H1 (cell line): ENCODE measurements around the gene CLEC1A. TPM values are rescaled to one million over a fixed set of nuclear protein-coding genes. Genes with fewer than 3 reads are reported as not detected.

ENCODE experiments used
- CTCF ChIA-PET: fragments of 300-600 bp; sonication (Branson Sonifier 250); formaldehyde crosslinking; loops from one replicate; lab custom pipeline; 2021; ENCODE audit not compliant: partially characterized antibody; lab: Charles Lee
- POLR2A ChIA-PET: fragments of 300-600 bp; sonication (Branson Sonifier 250); formaldehyde crosslinking; loops from one replicate; lab custom pipeline; 2021; ENCODE audit warnings: inconsistent platforms; ENCODE audit not compliant: partially characterized antibody; lab: Charles Lee
- DNase-seq, 2 experiments: peaks; one replicate each; pipeline versions ENCODE4 v3.0.0 to v3.0.0-alpha.2; 2010 to 2022; ENCODE audit warnings: low spot score in 2 of 2, low read depth in 1 of 2, mixed read lengths in 1 of 2
- FAIRE-seq: peaks from 2 replicates; lab custom pipeline; 2011; peaks lifted over from hg19 to GRCh38; lab: Jason Lieb, UNC
- H2AFZ ChIP-seq: 2 replicates; pipeline ENCODE4 v1.8.1; 2012; ENCODE audit warnings: low read length, inconsistent platforms
- H2AK5ac ChIP-seq: 2 replicates; pipeline ENCODE4 v1.6.1; 2013; ENCODE audit warnings: low read depth, low read length
- H2BK120ac ChIP-seq: replicated peaks from 2 replicates; pipeline ENCODE3; 2013; ENCODE audit warnings: low read depth, low read length, inconsistent platforms
- H2BK12ac ChIP-seq: 2 replicates; pipeline ENCODE4 v1.6.1; 2013; ENCODE audit warnings: low read depth, low read length
- H2BK15ac ChIP-seq: 2 replicates; pipeline ENCODE4 v1.6.1; 2013; ENCODE audit warnings: low read length
- H2BK20ac ChIP-seq: 2 replicates; pipeline ENCODE4 v1.6.1; 2013; ENCODE audit warnings: low read length
- H2BK5ac ChIP-seq: 2 replicates; pipeline ENCODE4 v1.6.1; 2013; ENCODE audit warnings: low read depth, low read length
- H3K14ac ChIP-seq: 2 replicates; pipeline ENCODE4 v1.6.1; 2013; ENCODE audit warnings: inconsistent platforms; ENCODE audit not compliant: insufficient read length
- H3K18ac ChIP-seq: 2 replicates; pipeline ENCODE4 v1.6.1; 2013; ENCODE audit warnings: low read length; ENCODE audit errors: extremely low read depth
- H3K23ac ChIP-seq: 2 replicates; pipeline ENCODE4 v1.6.1; 2013; ENCODE audit warnings: inconsistent platforms; ENCODE audit not compliant: insufficient read length
- H3K23me2 ChIP-seq: 2 replicates; pipeline ENCODE4 v1.6.1; 2013; ENCODE audit warnings: low read depth, low read length
- H3K27ac ChIP-seq: 2 replicates; pipeline ENCODE4 v1.6.1; 2011; ENCODE audit warnings: low read depth, low read length, inconsistent platforms
- H3K27me3 ChIP-seq, 4 experiments: replicated peaks in 1 of 4; 1 replicate in 1 of 4; 2 replicates in 3 of 4; pipeline versions ENCODE4 v1.6.1 to v1.8.1; 2011 to 2013; ENCODE audit warnings: low read length in 3 of 4, mild to moderate bottlenecking in 3 of 4, inconsistent platforms in 2 of 4, mixed read lengths in 2 of 4, moderate library complexity in 1 of 4; ENCODE audit not compliant: control insufficient read depth in 3 of 4, insufficient read depth in 3 of 4; ENCODE audit errors: extremely low read depth in 1 of 4
- H3K36me3 ChIP-seq, 4 experiments: 2 replicates each; pipeline versions ENCODE4 v1.6.1 to v1.8.1; 2011 to 2013; ENCODE audit warnings: mild to moderate bottlenecking in 4 of 4, low read length in 3 of 4, moderate library complexity in 2 of 4, control low read depth in 1 of 4, inconsistent platforms in 1 of 4; ENCODE audit not compliant: insufficient read depth in 4 of 4, control insufficient read depth in 2 of 4
- H3K4ac ChIP-seq: replicated peaks from 2 replicates; pipeline ENCODE3; 2013; ENCODE audit warnings: low read length, low read depth, mixed read lengths, inconsistent platforms; ENCODE audit not compliant: insufficient read length
- H3K4me1 ChIP-seq, 4 experiments: replicated peaks in 1 of 4; 1 replicate in 1 of 4; 2 replicates in 3 of 4; pipeline versions ENCODE4 v1.6.1 to v1.8.1; 2011 to 2013; ENCODE audit warnings: low read length in 3 of 4, inconsistent platforms in 2 of 4, mixed read lengths in 1 of 4; ENCODE audit not compliant: insufficient read depth in 4 of 4, control insufficient read depth in 3 of 4
- H3K4me2 ChIP-seq, 2 experiments: 2 replicates each; pipeline versions ENCODE4 v1.6.1 to v1.8.1; 2011 to 2013; ENCODE audit warnings: low read depth in 2 of 2, low read length in 2 of 2, control low read depth in 1 of 2, inconsistent platforms in 1 of 2, mild to moderate bottlenecking in 1 of 2; ENCODE audit not compliant: insufficient read depth in 1 of 2
- H3K4me3 ChIP-seq, 4 experiments: fragments of 200-600, 300-600 bp in 1 of 4; sonication (generic), shearing (Covaris generic), sonication (Bioruptor Twin) in 1 of 4; 2 replicates each; pipeline versions ENCODE4 v1.5.1 to v1.8.1; 2011 to 2016; ENCODE audit warnings: low read length in 4 of 4, low read depth in 3 of 4, control low read depth in 2 of 4, inconsistent platforms in 2 of 4, mild to moderate bottlenecking in 2 of 4, mixed read lengths in 1 of 4, moderate library complexity in 1 of 4; ENCODE audit not compliant: insufficient read depth in 2 of 4; ENCODE audit errors: extremely low read depth in 1 of 4
- H3K56ac ChIP-seq: replicated peaks from 2 replicates; pipeline ENCODE3; 2013; ENCODE audit warnings: low read depth, mild to moderate bottlenecking, mixed read lengths, low read length, inconsistent platforms; ENCODE audit not compliant: insufficient read length
- H3K79me1 ChIP-seq: 2 replicates; pipeline ENCODE4 v1.6.1; 2013; ENCODE audit warnings: low read depth, low read length, control low read depth
- H3K79me2 ChIP-seq, 2 experiments: 2 replicates each; pipeline versions ENCODE4 v1.6.1 to v1.8.1; 2012 to 2013; ENCODE audit warnings: low read length in 2 of 2, mild to moderate bottlenecking in 2 of 2, inconsistent platforms in 1 of 2; ENCODE audit not compliant: insufficient read depth in 2 of 2, control insufficient read depth in 1 of 2
- H3K9ac ChIP-seq, 4 experiments: replicated peaks in 1 of 4; 1 replicate in 1 of 4; 2 replicates in 3 of 4; pipeline versions ENCODE4 v1.6.1 to v1.8.1; 2011 to 2013; ENCODE audit warnings: low read depth in 3 of 4, low read length in 3 of 4, control low read depth in 2 of 4, mild to moderate bottlenecking in 2 of 4, moderate library complexity in 2 of 4, inconsistent platforms in 1 of 4; ENCODE audit errors: extremely low read depth in 1 of 4
- H3K9me3 ChIP-seq, 2 experiments: 2 replicates each; pipeline versions ENCODE4 v1.6.1 to v1.8.1; 2012 to 2013; ENCODE audit warnings: mild to moderate bottlenecking in 2 of 2, moderate library complexity in 2 of 2, control low read depth in 1 of 2, inconsistent platforms in 1 of 2, low read depth in 1 of 2, low read length in 1 of 2, mixed read lengths in 1 of 2; ENCODE audit not compliant: insufficient read depth in 2 of 2
- H4K20me1 ChIP-seq, 2 experiments: replicated peaks in 1 of 2; 2 replicates each; pipeline versions ENCODE3 to v1.8.1; 2011 to 2013; ENCODE audit warnings: inconsistent platforms in 2 of 2, low read length in 2 of 2, mild to moderate bottlenecking in 1 of 2; ENCODE audit not compliant: insufficient read depth in 2 of 2, control insufficient read depth in 1 of 2
- H4K5ac ChIP-seq: 2 replicates; pipeline ENCODE4 v1.6.1; 2013; ENCODE audit warnings: low read length, low read depth, mixed read lengths, inconsistent platforms; ENCODE audit not compliant: insufficient read length
- H4K8ac ChIP-seq: 2 replicates; pipeline ENCODE4 v1.8.0; 2013; ENCODE audit warnings: mild to moderate bottlenecking, moderate library complexity, low read length, inconsistent platforms; ENCODE audit not compliant: insufficient read depth; ENCODE audit errors: extremely low read depth
- H4K91ac ChIP-seq: replicated peaks from 2 replicates; pipeline ENCODE3; 2013; ENCODE audit warnings: low read length, mixed read lengths, inconsistent platforms; ENCODE audit not compliant: insufficient read length
- CBX8 ChIP-seq: fragments of 300-800, 300-1000 bp; sonication (generic); IDR thresholded peaks from 2 replicates; pipeline ENCODE4 v1.7.1; 2016; ENCODE audit warnings: low read depth, low read length, borderline replicate concordance
- PHF8 ChIP-seq: fragments of 200-600 bp; sonication (generic); conservative IDR thresholded peaks from 2 replicates; pipeline ENCODE4 v1.7.1; 2012; ENCODE audit warnings: low read depth, mild to moderate bottlenecking, inconsistent platforms, low read length, moderate library complexity
- SIX5 ChIP-seq: IDR thresholded peaks from 2 replicates; pipeline ENCODE4 v1.6.1; 2011; ENCODE audit warnings: mild to moderate bottlenecking, low read depth, low read length
- WGBS, 2 experiments: shearing (Covaris generic) in 1 of 2; methylation state at CpG; one replicate each; pipeline versions ENCODE4 v1.1.6 to v1.1.7; 2013 to 2015; ENCODE audit warnings: low lambda C conversion rate in 2 of 2, mixed read lengths in 2 of 2, inconsistent platforms in 1 of 2, low coverage in 1 of 2, missing lambda C conversion rate in 1 of 2; ENCODE audit not compliant: insufficient replicate concordance in 2 of 2, insufficient coverage in 1 of 2, insufficient read length in 1 of 2; ENCODE audit errors: extremely low coverage in 1 of 2, missing lambda C conversion rate in 1 of 2; 5-methylcytosine and 5-hydroxymethylcytosine counted together
- polyA plus RNA-seq, 7 experiments: library from polyadenylated mRNA; depleted of rRNA in 3 of 7; stranded (reverse) in 5 of 7; unstranded in 2 of 7; fragments of >200 nt in 5 of 7; fragments of 200-250 nt in 2 of 7; gene quantifications; 1 replicate in 5 of 7; 2 replicates in 1 of 7; 4 replicates in 1 of 7; pipeline versions ENCODE4 v1.2.1 to v1.2.3, GENCODE V29; 2011 to 2013; ENCODE audit warnings: missing spikeins in 2 of 7, mixed read lengths in 2 of 7
- total RNA-seq: library from RNA; stranded (reverse); fragmentation: NEBNext Ultra II Directional; extraction: Animal tissue kit (Norgen Biotek cat#: 25700); gene quantifications from 2 replicates; pipeline ENCODE4 v1.2.1, GENCODE V29; 2021

Gene CLEC1A
- total and polyA plus RNA-seq, 2 of the 8 experiments (the other 6 are each of a cell fraction or from before 2014, with no cell fraction given) = 0.20 TPM; not detected in 1

DNA sequence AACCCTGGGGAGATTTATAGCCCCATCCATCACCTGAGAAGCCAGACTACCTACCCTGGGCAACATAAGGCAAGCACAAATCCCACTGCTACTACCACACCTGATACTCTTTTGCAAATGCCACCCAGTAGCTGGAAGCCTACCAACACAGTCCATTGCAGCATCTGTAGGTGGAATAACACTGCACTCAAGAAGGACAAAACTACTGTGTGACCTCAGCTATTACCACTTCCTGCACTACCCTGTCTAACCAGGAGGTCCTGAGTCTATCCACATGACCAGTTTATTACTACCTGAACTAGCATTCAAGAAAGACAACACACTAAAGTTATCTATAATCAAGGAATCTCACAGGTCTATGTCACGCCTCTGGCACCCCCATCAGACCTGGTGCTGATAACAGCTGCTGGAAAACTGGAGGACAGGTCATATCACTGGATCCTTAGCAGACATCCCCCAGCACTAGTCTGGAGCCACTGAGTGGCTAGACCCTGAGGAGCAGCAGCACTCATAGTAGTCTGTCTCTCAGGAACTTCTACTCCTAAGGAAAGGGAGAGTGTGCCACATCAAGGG is 2.9 kb upstream of the CLEC1A start:
- Histone ChIP-seq H2BK15ac (no peak overlapping the region), H3K36me3 (no peaks in the 10 kb centered on the region), H3K79me1 (no peaks in the 10 kb centered on the region), H2BK5ac (no peak overlapping the region), H2BK120ac (no peak overlapping the region), H4K20me1 (no peaks in the 10 kb centered on the region), H3K9me3 (no peaks in the 10 kb centered on the region), H3K27me3 (no peaks in the 10 kb centered on the region), H4K8ac (no peak overlapping the region), H3K18ac (no peak overlapping the region), H3K56ac (no peak overlapping the region), H3K9ac (no peak overlapping the region)
- no peak for TF ChIP-seq CBX8
- no peak for TF ChIP-seq PHF8
- no peak for TF ChIP-seq SIX5
- TF ChIP-seq, all 59 proteins: peak for 0
- Histone ChIP-seq H4K91ac (no peak overlapping the region), H3K4ac (no peak overlapping the region), H2BK12ac (no peak overlapping the region), H3K23ac (no peak overlapping the region), H3K4me1 (peaks cover 0 to 7% (median 4%) of the 10 kb centered on the region in 4 experiments; a peak in 5 of 7 replicates), H3K14ac (no peak overlapping the region), H2AFZ (no peak overlapping the region), H3K79me2 (no peaks in the 10 kb centered on the region), H2BK20ac (no peak overlapping the region), H3K27ac (no peak overlapping the region), H3K23me2 (no peaks in the 10 kb centered on the region), H3K4me2 (no peak overlapping the region), H2AK5ac (no peak overlapping the region), H4K5ac (no peak overlapping the region), H3K4me3 (no peak overlapping the region)
- DNase-seq (no peak), FAIRE-seq (no peak)
- POLR2A ChIA-PET = no interaction called here
- CTCF ChIA-PET = interaction anchor here (0.6 to 2.3 kb wide), 7 partner anchors 11 to 170 kb away, joined by 3 to 9 read pairs (median 3); partner anchors contain the start of genes CLEC12B and CLEC2A
- WGBS, 2 experiments = 87% methylated on average over 1 of the region's 1 CpG; no CpG with 5 or more reads in 1 of the 2 experiments
